Upper lobe of left lung (tissue), 4 donors: Measurements from ENCODE around the gene CADM1.

Experiments
- POLR2AphosphoS5 ChIP-seq, 2 donors: sonication (generic); formaldehyde crosslinking; IDR thresholded peaks; one replicate each; pipeline ENCODE4 v1.5.1; 2017; ENCODE audit warnings: antibody characterized with exemption in 2 of 2
- TF ChIP-seq, protein P1 (sequence below), 6 experiments: fragments of 450-650 bp in 4 of 6; fragments of 200-600 bp in 2 of 6; sonication (generic) in 2 of 6; IDR thresholded peaks; one replicate each; pipeline ENCODE4 v1.5.1; 2016 to 2019; ENCODE audit warnings: antibody characterized with exemption in 6 of 6

DNA sequence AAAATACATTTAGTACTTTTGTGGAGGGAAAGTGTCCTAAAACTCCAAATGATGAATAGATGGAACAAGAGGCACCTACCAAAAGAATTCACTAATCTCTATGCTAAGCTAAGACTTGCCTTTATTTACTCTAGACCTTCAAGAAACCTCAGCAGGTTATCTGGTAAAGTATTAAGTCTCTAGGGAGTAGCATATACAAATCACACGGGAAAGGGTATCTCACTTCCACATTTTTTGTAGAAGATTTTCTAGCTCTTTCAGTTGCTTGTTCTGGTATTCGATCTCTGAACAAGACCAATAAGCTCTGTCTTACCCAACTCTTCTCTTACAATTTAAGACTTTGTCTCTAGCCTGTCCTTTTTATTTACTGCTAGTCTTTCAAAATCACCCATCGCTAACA lies 18.1 kb upstream of the CADM1 start:
- TF ChIP-seq, protein P1, sequence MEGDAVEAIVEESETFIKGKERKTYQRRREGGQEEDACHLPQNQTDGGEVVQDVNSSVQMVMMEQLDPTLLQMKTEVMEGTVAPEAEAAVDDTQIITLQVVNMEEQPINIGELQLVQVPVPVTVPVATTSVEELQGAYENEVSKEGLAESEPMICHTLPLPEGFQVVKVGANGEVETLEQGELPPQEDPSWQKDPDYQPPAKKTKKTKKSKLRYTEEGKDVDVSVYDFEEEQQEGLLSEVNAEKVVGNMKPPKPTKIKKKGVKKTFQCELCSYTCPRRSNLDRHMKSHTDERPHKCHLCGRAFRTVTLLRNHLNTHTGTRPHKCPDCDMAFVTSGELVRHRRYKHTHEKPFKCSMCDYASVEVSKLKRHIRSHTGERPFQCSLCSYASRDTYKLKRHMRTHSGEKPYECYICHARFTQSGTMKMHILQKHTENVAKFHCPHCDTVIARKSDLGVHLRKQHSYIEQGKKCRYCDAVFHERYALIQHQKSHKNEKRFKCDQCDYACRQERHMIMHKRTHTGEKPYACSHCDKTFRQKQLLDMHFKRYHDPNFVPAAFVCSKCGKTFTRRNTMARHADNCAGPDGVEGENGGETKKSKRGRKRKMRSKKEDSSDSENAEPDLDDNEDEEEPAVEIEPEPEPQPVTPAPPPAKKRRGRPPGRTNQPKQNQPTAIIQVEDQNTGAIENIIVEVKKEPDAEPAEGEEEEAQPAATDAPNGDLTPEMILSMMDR (IDR thresholded peaks at IDR 0.05), result no peak
- TF ChIP-seq POLR2AphosphoS5 (IDR thresholded peaks at IDR 0.05), result no peak
